NCI-H2227 treated with DMSO at 0.1 percent for 48 hours (cell line): ENCODE results near the gene RAI14.

Source experiments
- DNase-seq: peaks from one replicate; lab custom pipeline; 2025; lab: John Stamatoyannopoulos, UW

Gene RAI14

DNA sequence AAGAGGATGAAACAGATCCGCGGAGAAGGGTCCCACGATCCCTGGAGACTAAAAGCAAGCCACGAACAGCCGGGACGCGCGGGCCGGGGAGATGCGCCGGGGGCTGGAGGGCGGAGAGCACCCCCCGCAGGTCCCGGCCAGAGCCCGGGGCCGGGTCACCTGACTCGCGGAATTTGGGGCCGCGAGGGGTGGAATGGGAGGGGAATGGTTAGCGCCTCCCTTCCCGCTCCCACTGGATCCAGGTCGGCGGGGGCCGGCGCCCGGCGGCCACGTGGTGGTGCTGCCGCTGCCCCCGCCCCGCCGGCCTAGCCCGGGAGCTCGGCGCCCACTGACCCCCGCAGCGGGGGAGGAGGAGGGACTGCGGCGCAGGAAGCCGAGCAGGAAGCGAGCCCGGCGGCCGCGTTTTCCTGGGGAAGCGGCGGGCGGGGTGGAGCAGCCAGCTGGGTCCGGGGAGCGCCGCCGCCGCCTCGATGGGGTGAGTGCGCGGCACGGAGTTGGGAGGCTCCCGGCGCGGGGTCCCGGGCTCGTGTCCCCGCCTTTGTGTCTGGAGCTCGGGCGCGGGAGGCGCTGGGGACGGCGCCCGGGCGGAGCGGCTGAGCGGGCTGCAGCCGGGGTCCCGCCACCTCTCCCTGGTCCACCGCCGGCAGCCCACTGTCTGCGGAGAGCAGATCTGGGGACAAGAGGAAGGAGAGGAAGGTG lies at the start of gene RAI14:
RAI14 (plus strand) TSS at position 328 of the 699 bp plus-strand sequence. CDS start 30,592 bp downstream, outside the sequence.
- peak; percentile 53 for DNase-seq

GRCh38 chr5:34608368-34608767 lies 47.8 kb upstream of the RAI14 start:
- DNase-seq, result no peak

DNA sequence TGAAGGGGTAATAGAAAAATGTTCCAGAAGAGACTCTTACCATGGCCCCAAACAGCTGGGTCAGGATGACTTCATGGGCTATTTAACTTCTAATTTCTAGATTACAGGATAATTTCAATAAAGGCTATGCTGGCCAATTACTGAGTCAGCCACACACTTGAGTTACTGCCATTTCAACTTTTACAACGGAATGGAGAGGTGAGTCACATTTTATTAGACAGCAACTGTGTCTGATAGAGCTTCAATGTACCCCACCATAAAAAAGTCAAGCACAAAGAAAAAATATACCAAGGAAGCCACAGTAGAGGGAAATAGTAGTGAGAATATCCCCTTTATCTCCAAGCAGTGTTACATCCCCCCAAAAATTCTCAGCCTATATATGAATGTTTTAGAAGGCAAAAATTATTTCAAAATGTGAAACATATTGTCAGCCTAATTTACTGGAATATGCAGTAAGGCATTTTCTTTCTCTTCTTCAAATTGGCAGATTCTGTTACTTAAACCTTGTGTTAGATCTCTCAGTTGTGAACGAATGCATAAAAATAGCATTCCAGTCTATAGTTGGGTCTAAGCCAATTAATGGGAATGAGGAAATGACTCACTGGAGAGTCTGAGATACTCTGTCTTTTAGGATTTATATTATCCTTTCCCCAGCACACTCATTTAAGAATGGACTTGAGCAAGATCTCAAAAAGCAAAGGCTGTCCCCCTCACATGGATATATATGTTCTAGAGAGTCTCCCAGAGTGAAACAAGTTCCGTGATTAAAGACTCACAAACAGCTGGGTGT lies 47.1 kb upstream of the RAI14 start:
- DNase-seq, result no peak

- no peak for DNase-seq
Measured at GRCh38 chr5:34609951-34610441, 46.1 kb upstream of the RAI14 start.

DNA sequence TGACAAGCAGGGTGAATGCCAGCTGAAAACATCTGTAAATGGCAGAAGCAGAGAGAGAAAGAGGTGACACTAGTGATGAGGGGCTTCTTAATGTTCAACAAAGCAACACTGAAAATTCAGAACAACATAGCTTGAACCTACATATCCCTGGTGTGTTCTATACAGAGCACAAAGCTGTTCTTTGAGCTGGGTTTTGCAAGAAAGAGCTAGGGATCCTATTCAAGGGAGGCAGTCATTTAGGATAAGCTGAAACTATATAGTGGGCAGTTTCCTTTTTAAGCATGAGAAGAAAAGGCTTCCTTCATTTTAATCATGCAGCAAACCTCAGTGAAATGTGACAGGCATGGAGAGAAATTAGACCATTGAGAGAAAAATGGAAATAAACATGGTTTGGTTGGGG lies 45.6 kb upstream of the RAI14 start:
- no peak for DNase-seq

DNA sequence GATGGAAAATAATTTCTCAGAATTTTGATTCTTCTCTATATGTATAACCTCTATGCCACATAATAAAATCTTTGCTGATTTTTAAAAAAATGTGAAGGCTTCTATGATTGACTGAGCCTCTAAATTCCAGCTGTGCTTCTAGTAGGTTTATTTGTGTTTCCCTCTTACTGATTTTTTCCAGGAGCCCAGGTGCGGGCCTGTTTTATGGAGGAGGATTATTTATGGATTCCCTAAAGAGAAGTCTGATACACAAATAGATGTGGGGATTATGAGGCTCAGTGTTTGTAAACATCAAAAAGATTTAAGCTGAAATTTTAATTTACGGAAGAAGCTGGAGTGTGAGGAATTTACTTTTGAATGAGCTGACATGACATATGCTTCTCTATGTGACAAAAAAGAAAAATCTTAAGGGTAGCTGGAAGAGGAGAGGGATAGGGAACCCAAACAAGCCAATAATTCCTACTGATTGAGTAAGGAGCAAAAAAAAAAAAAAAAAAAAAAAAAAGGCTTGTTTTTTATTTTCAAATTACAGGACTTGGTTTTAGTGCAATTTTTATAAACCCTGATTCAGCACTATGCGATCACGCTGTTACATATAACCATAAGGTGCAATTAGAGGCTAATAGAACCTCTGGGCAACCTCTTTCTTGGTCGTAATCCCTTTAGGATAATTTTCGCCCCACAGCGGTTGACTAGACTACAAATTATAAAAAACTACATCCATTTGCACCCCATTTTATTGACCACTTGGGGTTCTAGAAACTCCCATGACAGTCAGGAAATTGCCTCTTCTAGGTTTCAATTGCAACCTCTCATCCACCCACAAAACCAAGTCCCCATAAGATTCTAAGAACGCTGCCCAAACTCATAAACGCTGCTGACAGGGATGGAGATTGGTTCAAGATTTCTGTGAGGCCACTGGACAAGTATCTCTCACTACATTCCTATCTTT lies 44.4 kb upstream of the RAI14 start:
- no peak for DNase-seq

GRCh38 chr5:34616651-34617050 lies 39.5 kb upstream of the RAI14 start:
- DNase-seq, result peak; percentile 84

DNA sequence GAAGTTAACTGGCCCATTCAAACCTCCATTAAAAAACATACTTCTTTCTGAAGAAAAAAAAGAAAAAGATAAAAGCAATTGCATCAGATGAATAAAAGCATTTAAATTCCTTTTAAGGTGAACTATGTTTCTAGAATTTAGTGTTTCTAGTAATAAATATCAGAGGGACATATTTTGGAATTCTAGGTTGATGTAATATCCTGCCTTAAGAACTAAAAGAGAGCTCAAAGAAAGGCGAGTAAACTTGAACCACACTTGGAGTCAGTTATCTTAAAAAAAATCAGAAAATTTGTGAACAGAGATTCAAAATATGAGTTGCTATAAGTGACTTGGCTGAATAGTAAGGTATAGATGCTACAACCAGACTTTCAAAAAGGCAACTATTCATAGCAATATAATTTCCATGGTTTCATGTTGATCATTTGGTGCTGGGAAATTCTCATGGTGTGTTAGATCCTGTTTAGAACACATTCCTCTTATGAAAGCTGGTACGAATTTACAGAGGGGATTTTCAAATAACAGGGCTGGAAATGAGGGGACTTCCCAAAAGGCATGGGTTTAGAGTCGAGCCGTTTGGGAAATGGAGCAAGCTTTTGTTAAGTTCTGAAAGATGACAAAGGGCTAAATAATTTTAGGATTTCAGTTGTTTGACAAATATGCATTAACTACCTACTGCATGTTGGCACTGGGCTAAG lies 37.6 kb upstream of the RAI14 start:
- DNase-seq, result no peak

DNA sequence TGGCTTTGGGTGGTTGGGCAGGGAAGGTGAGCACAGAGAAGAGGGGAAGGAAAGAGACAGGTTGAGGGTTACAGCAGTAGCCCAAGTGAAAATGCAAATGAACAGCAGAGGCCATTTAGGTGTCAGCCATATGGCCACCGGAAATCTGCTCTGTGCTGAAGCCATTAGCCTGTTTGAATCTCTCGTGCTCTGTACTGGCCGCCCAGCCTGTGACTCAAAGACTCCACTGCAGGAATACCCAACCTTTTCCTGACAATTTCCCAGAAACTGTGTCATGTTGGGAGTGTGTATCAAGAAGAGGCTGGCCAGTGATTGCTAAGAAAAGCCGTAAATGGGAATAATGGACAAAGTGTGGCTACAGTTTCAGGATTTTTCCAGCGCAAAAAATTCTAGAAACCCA lies 35.9 kb upstream of the RAI14 start:
- DNase-seq, result no peak

GRCh38 chr5:34621277-34622097 lies 34.6 kb upstream of the RAI14 start:
- DNase-seq, result no peak

DNA sequence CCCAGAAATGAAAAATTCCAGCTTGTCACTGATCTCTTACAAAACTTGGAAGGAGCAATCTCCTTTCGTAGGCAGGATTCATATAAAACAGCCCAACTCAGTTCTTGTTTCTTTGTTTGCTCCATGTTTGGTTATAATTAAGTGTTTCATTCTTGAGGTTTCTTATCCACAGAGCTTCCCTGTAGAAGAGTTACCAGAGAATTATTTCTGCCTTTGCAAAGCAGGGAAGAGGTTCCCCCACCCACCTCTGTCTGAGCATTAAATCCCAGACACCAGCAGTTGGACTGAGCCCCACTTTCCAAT lies 34.1 kb upstream of the RAI14 start:
- DNase-seq, result no peak

DNA sequence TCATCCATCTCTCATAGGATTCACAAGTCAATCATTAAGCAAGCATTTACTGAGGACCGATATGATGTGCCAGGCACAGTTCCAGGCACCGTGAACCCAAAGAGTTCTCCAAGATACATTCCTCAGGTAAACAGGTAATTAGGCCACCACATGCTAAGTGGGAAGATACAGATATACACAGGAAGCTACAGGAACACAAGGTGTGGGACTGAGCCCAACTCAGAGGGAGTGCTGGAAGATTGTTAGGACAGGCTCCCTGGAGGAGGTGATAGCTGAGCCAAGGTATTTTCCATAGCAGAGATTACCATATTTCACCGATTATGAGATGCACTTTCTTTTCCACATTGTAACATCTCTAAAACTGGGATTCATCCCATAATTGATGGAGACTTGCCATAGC lies 31.4 kb upstream of the RAI14 start:
- DNase-seq, result no peak

- DNase-seq, result no peak
Measured at GRCh38 chr5:34625246-34625645, 30.9 kb upstream of the RAI14 start.

- DNase-seq, result no peak
Measured at GRCh38 chr5:34626036-34626435, 30.1 kb upstream of the RAI14 start.

DNA sequence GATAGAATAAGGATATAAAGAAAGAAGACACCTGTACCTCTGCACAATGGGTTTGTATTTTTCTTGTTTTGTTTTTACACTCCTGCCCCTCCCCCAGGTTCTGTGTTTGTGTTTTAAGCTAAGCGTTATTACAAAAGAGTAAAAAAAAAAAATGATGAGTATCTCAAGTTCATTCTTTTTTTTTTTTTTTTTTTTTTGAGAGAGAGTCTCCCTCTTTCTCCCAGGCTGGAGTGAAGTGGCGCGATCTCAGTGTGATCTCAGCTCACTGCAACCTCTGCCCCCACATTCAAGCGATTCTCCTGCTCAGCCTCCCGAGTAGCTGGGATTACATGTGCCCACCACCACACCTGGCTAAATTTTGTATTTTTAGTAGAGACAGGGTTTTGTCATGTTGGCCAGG lies 29.4 kb upstream of the RAI14 start:
- no peak for DNase-seq

GRCh38 chr5:34627794-34628193 lies 28.3 kb upstream of the RAI14 start:
- DNase-seq, result peak; percentile 80

DNA sequence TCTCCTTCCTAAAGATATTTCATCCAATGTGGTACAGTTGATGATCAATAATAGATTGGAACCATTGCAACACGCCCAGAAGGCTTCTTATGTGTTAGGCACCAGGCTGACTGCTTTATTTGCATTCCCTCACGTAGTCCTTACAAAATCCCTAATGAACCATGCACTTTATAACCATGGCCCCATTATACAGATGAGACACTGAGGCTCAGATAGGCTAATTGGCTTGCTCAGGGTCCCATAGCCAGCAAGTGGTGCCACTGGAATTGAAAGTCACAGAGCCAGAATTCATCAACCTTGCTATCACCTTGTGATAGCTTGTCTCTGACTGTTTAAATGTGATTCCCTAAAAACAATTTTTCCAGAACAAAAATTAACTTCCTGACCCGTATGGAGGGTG lies 27.8 kb upstream of the RAI14 start:
- no peak for DNase-seq

DNA sequence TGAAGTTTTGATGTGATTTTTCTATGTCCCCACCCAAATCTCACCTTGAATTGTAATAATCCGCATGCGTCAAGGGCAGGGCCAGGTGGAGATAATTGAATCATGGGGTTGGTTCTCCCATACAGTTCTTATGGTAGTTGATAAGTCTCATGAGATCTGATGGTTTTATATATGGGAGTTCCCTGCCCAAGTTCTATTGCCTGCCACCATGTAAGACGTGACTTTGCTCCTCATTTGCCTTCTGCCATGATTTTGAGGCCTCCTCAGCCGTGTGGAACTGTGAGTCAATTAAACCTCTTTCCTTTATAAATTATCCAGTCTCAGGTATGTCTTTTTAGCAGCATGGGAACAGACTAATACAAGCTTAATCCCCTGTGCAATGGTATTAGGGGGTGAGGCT lies 25.5 kb upstream of the RAI14 start:
- no peak for DNase-seq

- DNase-seq, result no peak
Measured at GRCh38 chr5:34632807-34633422, 23.2 kb upstream of the RAI14 start.

DNA sequence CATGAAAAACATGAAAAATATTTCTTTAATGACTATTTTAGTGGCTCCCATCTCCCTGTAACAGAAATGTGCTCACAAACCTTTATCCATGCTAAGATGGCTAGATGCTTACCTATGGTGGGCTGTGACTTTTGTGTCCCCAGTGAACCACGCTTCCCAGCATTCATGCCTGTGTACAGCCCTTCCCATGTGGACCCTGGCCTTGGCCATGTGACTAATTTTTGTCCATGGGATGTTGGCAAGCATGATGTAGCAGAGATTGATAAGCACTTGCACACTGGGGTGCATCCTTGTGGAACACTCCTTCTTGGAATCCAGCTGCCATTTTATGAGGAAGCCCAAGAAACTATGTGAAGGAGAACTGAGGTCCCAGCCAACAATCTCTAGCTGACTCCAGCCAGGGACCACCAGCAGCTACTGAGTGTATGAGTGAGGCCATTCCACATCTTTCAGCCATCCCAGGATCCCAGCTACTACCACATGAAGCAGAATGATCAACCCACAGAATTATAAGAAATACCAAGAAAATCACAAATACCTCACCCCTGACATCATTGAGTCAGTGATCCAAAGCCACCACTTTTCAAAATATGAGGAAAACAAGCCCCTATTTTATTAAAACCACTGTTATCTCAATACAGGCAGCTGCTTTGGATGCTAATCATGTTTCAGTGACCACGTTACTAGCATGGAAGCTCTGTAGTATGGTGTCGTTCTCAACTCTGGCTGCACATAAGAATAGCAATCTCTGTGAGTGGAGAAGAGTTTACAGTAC lies 16.1 kb upstream of the RAI14 start:
- DNase-seq, result no peak
